NCI-H446 treated with DMSO at 0.1 percent for 48 hours (cell line): Measurements from ENCODE around the gene PGAP6.

Experiments used
- DNase-seq: peaks from one replicate; lab custom pipeline; 2025; lab: John Stamatoyannopoulos, UW

The PGAP6 gene

DNA sequence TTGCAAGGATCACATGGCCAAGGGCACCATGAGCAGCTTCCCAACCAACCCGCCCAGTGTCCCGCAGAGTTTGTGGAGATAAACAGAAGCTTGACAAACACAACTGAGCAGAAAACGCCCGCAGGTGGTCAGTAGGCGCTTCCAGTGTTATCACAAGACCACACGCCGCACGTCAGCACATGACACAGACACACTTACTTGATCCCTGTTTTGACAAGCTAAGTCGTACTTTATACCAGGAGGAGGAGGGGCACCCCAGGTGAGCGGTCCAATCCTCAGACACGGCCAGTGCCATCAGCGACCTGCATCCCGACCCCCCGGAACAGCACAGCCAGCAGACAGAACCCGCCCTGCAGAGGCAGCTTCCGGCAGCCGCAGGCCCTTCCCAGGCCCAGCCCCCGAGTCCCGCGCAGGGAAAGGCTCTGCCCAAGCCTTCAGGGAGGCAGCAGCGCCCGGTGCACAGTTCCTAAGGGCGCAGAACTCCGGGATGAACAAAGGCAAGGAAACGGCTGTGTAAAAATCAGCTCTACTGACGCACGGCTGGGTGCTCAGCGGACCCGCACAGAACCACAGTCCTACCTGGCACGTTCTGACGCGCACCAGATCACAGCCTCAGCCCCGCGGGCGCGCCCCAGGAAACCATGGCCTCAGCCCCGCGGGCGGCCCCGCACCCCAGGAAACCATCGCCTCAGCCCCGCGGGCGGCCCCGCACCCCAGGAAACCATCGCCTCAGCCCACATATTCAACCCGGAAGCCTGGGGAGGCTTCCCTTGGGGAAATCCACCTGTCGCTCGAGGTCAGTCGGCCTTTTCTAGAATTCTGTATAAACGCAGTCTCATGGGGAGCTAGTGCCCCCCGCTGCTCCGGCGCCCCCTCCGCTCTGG is 57.1 kb downstream of the PGAP6 start:
- no peak for DNase-seq

DNA sequence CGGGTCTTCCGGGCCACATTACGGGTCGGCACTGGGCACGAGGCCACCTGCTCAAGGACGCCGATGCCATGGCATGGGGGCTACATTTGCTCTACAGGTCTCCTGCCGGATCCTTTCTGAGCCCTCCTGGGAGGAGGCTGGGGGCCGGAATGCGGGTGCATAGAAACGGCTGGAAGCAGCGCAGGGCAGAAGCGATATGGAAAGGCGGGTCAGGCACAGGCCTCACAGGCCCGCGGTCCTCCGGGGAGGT is 57.7 kb downstream of the PGAP6 start:
- DNase-seq: no peak

DNA sequence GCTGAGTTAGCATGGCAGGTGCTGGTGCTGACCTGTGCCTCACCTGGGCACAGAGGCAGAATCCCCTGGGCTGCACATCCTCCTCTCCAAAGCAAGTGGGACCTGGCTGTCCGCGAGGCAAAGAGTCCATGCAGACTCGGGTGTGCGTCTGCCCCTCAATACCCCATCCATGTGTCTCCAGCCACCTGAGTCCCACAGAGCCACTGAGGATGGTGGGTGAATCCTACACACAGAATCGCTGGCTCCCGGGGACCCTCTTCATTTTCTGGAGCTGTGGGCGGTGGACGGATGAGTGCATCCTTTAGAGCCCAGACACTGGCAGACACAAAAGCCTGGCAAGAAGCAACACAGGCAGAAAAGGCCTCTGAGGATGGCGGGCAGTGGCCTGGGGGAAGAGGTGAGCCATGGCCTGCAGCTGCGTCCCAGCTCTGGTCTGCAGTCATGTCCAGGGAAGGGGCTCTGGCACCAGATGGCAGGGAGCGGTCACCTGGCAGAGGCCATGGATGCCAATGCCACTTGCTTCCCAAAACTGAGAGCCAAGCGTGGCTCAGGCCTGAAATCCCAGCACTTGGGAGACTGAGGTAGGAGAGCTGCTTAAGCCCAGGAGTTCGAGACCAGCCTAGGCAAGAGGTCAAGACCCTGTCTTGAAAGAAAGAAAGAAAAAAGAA is 59.2 kb downstream of the PGAP6 start:
- DNase-seq: no peak

DNA sequence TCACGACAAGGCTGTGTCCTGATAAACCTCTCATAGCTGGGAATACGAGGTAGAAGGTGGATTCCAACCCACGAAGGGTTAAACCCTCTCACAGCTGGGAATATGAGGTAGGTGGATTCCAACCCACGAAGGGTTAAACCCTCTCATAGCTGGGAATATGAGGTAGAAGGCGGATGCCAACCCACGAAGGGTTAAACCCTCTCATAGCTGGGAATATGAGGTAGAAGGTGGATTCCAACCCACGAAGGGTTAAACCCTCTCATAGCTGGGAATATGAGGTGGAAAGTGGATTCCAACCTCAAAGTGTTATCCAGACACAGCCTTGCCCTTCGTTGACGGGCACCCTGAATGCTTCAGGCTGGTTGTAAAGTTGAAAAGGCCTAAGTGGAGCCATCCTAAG is 60.2 kb downstream of the PGAP6 start:
- no peak for DNase-seq
